ENCODE measurements around the gene SPECC1L.

DNA sequence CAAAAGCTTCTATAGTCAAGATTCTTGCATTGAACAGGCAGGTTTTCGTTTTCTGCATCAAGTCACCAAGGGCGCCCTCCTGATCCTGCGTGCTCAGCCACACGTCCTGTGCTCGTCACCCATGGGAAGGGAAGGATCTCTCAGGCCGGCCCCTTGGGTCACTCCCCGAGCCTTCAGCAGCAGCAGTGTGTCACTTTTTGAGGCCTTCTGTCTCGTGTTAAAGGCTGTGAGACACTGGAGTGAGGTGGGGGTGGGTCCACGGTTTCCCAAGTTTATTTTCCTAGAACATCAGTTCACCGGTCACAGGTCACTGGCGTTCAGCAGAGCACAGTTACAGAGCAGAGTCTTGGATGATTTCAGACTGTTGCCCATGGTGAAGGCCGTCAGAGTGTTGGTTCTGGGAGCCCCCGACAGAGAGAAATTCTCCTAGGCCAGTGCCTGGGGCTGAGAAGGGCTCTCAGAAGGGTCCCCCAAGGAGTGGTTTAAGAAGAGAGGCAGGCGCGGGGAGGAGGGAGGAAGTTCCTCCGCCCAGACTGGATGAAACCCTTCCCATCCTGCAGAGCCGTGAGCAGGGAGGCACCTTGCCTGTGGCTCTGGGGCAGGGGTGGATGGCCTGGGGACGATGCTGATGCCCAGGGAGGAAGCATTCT, 143.2 kb downstream of the SPECC1L start:
- TF ChIP-seq CTCF (IDR thresholded peaks at IDR 0.05; ENCODE audit: insufficient read depth, low read depth, low read length) (no peak), EZH2 (IDR thresholded peaks at IDR 0.05; ENCODE audit: insufficient read depth, low read length) (no peak)
